K562 (cell line): ENCODE measurements around the gene YIF1A. TPM values are rescaled to one million over a fixed set of nuclear protein-coding genes. Genes with fewer than 3 reads are reported as not detected.

Experiments used
- CREB1 ChIP-seq, 2 experiments: sonication (generic) in 1 of 2; formaldehyde crosslinking in 1 of 2; IDR thresholded peaks; 2 replicates each; pipeline versions ENCODE4 v1.6.1 to v1.8.0; 2012 to 2022; ENCODE audit warnings: inconsistent platforms in 1 of 2, mild to moderate bottlenecking in 1 of 2, missing genetic modification reagents in 1 of 2, moderate library complexity in 1 of 2
- CREB5 ChIP-seq: fragments of 250-450 bp; sonication (Bioruptor Pico); IDR thresholded peaks from 2 replicates; pipeline ENCODE4 v1.5.0; 2020; ENCODE audit warnings: mild to moderate bottlenecking
- DNMT1 ChIP-seq: fragments of 450-650 bp; IDR thresholded peaks from 2 replicates; pipeline ENCODE4 v1.6.1; 2016; ENCODE audit warnings: antibody characterized with exemption, mild to moderate bottlenecking
- DPF2 ChIP-seq: fragments of 450-650 bp; IDR thresholded peaks from 2 replicates; pipeline ENCODE4 v1.6.1; 2016
- ELF2 ChIP-seq: fragments of 250-450 bp; sonication (Bioruptor Pico); IDR thresholded peaks from 2 replicates; pipeline ENCODE4 v1.5.0; 2021; ENCODE audit warnings: mild to moderate bottlenecking
- FOXK1 ChIP-seq: sonication (generic); formaldehyde crosslinking; IDR thresholded peaks from 2 replicates; pipeline ENCODE4 v1.8.0; 2022; ENCODE audit warnings: missing genetic modification reagents, mild to moderate bottlenecking, borderline replicate concordance
- GTF2F1 ChIP-seq: IDR thresholded peaks from 2 replicates; pipeline ENCODE4 v1.6.1; 2011; ENCODE audit warnings: low read depth, low read length, improper control_type of control experiment
- KAT7 ChIP-seq: sonication (generic); formaldehyde crosslinking; IDR thresholded peaks from 2 replicates; pipeline ENCODE4 v1.8.0; 2022; ENCODE audit warnings: missing genetic modification reagents, mild to moderate bottlenecking, borderline replicate concordance
- PML ChIP-seq: IDR thresholded peaks from 2 replicates; pipeline ENCODE4 v1.6.1; 2012; ENCODE audit warnings: low read length, inconsistent platforms
- SRF ChIP-seq, 2 experiments: fragments of 250-450, 450-650 bp in 1 of 2; sonication (Bioruptor Pico) in 1 of 2; sonication (generic) in 1 of 2; formaldehyde crosslinking; IDR thresholded peaks; 2 replicates each; pipeline versions ENCODE4 v1.5.0 to v1.5.1; 2020 to 2022; ENCODE audit warnings: mild to moderate bottlenecking in 1 of 2, missing genetic modification reagents in 1 of 2
- TSHZ1 ChIP-seq: fragments of 250-450 bp; sonication (Bioruptor Pico); IDR thresholded peaks from 2 replicates; pipeline ENCODE4 v1.4.0; 2020; ENCODE audit warnings: mild to moderate bottlenecking, moderate library complexity
- USF2 ChIP-seq: sonication (generic); formaldehyde crosslinking; IDR thresholded peaks from 2 replicates; pipeline ENCODE4 v1.5.0; 2020; ENCODE audit warnings: missing genetic modification reagents
- XRCC4 ChIP-seq: IDR thresholded peaks from one replicate; pipeline ENCODE4 v1.6.1; 2011; ENCODE audit not compliant: insufficient read depth, insufficient read length; ENCODE audit errors: extremely low read depth
- ZBTB34 ChIP-seq: fragments of 250-450 bp; sonication (Bioruptor Pico); IDR thresholded peaks from 2 replicates; pipeline ENCODE4 v1.8.0; 2021; ENCODE audit warnings: mild to moderate bottlenecking, moderate library complexity
- ZKSCAN3 ChIP-seq: fragments of 250-450 bp; sonication (Bioruptor Pico); IDR thresholded peaks from 2 replicates; pipeline ENCODE4 v1.4.0; 2020
- ZNF511 ChIP-seq: sonication (generic); formaldehyde crosslinking; IDR thresholded peaks from 2 replicates; pipeline ENCODE4 v1.8.0; 2022; ENCODE audit warnings: mild to moderate bottlenecking, missing genetic modification reagents
- ZNF655 ChIP-seq: fragments of 250-450 bp; sonication (Bioruptor Pico); IDR thresholded peaks from 2 replicates; pipeline ENCODE4 v1.5.0; 2021
- ZZZ3 ChIP-seq: fragments of 450-650 bp; IDR thresholded peaks from 2 replicates; pipeline ENCODE4 v1.6.1; 2016; ENCODE audit warnings: antibody characterized with exemption, mild to moderate bottlenecking, moderate library complexity
- polyA plus RNA-seq, 8 experiments: library from polyadenylated mRNA; depleted of rRNA in 4 of 8; stranded (reverse) in 5 of 8; unstranded in 3 of 8; fragments of >200 nt; fragmentation: Nextera tagmentation in 2 of 8; fragmentation: Illumina TruSeq in 1 of 8; extraction: Ambion mirVana in 2 of 8; extraction: Trizol in 1 of 8; gene quantifications; 2 replicates each; pipeline versions ENCODE4 v1.2.1 to v1.2.3, GENCODE V29; 2011 to 2014; ENCODE audit warnings: inconsistent platforms in 1 of 8, missing spikeins in 1 of 8
- total RNA-seq, 7 experiments: library from RNA; depleted of rRNA in 6 of 7; stranded (reverse); fragments of >200 nt in 6 of 7; fragmentation: Illumina TruSeq in 2 of 7; extraction: Trizol in 2 of 7; gene quantifications; 2 replicates each; pipeline versions ENCODE4 v1.2.1 to v1.2.3, GENCODE V29; 2011 to 2021; ENCODE audit warnings: low replicate concordance in 1 of 7

The YIF1A gene
- total and polyA plus RNA-seq, 9 of the 15 experiments (the other 6 are each of a cell fraction or from before 2014, with no cell fraction given), result 8.6 to 121 (median 77.2) TPM

GRCh38 chr11:66268952-66269905, 19.7 kb downstream of the YIF1A start (continued):
- TF ChIP-seq XRCC4, result no peak
- no peak; the same call in 1 of the 2 replicates for TF ChIP-seq ZZZ3
- TF ChIP-seq ZNF655 (CRISPR knock-in tag), result no peak
- TF ChIP-seq TSHZ1 (CRISPR knock-in tag), result no peak
- no peak for TF ChIP-seq USF2 (CRISPR knock-in tag)
- TF ChIP-seq ZBTB34 (CRISPR knock-in tag), result no peak
- no peak for TF ChIP-seq ELF2
- no peak for TF ChIP-seq CREB1 (IDR thresholded peaks at IDR 0.05)
- TF ChIP-seq CREB1 (CRISPR knock-in tag; IDR thresholded peaks at IDR 0.05), result no peak
- no peak for TF ChIP-seq GTF2F1
- TF ChIP-seq ZKSCAN3, result no peak
- TF ChIP-seq DNMT1, result no peak
- TF ChIP-seq ZNF511 (CRISPR knock-in tag), result 0 out of 2 replicates have a peak, but pooled peaks have one; percentile 27
- no peak for TF ChIP-seq SRF (CRISPR knock-in tag; IDR thresholded peaks at IDR 0.05)
- TF ChIP-seq KAT7 (CRISPR knock-in tag), result peak; percentile 67; the same call in 1 of the 2 replicates
- TF ChIP-seq PML, result no peak
- no peak for TF ChIP-seq CREB5
- no peak; the same call in 1 of the 2 replicates for TF ChIP-seq FOXK1 (CRISPR knock-in tag)
- TF ChIP-seq DPF2, result 0 out of 2 replicates have a peak, but pooled peaks have one; percentile 38
